Measurements from ENCODE around the gene SLC12A7.

DNA sequence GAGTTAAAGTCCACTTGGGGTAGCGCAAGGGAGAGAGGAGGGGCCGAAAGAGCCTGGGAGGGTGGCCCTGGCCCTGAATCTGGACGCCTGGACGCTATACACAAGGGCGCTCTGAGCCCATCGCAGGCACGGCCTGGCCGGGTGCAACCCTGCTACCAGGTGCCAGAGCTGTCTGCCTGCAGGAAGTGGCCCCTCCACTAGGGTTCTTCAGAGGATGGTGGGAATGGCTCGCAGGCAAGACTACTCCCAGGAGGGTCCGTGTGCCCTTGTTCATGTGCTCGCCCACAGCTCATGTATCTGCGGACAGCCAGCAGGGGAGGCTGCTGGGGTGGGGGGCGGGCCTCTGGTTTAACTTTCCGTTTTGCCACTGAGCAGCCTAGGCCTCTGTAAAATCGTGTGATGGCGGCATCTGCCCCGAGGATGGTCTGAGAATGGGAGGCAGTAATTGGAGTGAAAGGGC, 104.6 kb downstream of the SLC12A7 start:
- TF ChIP-seq, protein P1, sequence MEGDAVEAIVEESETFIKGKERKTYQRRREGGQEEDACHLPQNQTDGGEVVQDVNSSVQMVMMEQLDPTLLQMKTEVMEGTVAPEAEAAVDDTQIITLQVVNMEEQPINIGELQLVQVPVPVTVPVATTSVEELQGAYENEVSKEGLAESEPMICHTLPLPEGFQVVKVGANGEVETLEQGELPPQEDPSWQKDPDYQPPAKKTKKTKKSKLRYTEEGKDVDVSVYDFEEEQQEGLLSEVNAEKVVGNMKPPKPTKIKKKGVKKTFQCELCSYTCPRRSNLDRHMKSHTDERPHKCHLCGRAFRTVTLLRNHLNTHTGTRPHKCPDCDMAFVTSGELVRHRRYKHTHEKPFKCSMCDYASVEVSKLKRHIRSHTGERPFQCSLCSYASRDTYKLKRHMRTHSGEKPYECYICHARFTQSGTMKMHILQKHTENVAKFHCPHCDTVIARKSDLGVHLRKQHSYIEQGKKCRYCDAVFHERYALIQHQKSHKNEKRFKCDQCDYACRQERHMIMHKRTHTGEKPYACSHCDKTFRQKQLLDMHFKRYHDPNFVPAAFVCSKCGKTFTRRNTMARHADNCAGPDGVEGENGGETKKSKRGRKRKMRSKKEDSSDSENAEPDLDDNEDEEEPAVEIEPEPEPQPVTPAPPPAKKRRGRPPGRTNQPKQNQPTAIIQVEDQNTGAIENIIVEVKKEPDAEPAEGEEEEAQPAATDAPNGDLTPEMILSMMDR (IDR thresholded peaks at IDR 0.05): no peak
- TF ChIP-seq POLR2A (IDR thresholded peaks at IDR 0.05): no peak
